ENCODE data around the gene UNC13C.
"Not testable (repeated sequence)": the region's sequence is repeated elsewhere in the genome, so short reads cannot be mapped to it uniquely, and the experiment has no call there.

UNC13C gene

DNA sequence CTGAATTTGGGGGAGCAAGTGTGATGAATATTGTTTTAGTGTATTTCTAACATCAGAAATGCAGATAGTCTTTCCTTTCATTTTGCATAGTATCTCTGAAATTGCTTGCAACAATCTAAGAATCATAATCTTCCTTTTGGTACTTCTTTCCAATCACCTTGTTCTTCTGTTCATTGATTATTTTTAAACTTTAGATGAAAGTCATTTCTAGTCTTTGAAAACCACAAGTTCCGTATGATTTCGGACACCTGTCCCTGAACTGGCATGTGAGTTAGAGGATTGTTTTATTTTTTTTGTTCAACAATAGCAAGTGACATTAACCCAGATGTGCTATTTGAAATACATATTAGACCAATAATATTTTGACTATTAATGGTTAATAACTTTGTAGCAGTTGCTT is 329.7 kb downstream of the UNC13C start:
- no peak for DNase-seq

DNA sequence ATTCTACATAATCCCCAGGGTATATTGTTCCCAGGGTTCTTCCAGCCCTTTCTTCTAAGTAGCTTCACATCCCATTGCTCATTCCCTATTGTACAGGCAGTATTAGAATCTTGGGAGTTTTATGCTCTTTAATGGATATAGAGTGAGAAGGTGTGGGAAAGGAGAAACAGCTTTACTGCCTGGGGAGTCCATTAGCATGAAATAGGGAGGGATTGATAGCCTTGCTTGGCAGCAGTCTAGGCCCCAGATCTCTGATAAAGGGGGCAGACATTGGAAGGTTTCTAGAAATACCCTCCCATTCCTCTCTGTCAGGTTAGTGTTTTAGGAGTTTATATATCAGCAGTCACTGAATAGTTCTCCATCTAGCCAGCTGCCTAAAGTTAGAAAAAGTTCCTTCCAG is 334.3 kb downstream of the UNC13C start:
- no peak for DNase-seq

DNA sequence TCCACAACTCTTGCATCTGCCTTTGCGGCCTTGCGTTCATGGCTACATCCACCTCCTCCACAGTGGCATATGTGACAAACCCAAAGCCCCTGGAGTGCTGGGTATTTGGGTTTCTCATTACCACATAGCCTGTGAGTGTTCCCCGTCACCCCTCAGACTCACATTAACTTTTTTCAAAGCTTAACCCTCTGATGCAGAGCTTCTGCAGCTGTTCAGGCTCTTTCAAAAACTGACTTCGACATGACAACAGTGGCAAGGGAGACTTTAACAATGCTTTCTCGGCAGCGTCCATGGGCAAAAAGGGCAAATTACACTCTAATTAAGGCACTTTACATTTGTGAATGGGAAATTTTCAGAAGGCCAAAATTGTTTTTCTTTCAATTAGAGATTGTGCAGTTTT is 343.2 kb downstream of the UNC13C start:
- DNase-seq = no peak

DNA sequence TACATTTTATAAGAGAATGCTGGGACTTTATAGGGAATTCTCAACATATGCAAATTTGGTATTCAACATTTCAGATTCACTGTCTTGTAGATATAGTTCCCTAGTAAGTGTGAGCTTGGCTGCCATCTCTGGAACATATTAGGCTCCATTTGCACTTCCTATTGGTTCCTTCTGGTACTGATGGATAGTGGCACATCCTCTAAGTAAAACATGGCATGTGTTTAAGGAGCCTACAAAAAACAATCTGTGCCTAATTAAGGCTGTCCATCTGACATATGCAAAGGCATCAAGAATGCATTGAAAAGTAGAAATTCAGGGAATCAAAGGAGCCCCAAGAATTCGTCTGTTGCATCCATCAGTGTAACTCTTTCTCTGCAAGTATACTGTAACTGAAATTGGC is 344.1 kb downstream of the UNC13C start:
- DNase-seq = no peak

DNA sequence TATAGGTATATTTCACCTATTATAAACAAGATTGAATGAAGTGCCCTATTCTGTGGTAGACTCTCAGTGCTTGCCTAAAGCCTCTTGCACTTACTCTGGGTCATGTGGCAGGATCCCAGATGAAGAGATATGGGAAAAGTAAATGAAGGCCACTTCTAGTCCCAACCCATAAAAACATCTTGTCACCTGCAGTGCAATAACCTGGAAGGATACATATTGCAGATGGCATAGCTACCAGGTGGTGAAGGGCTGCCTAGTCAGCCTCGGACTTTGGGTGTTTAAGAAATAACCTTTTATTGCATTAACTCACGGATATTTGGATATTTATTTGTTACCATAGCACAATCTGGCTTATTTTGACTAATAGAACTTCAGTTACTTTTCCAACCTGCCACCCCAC is 367.1 kb downstream of the UNC13C start:
- DNase-seq = no peak

DNA sequence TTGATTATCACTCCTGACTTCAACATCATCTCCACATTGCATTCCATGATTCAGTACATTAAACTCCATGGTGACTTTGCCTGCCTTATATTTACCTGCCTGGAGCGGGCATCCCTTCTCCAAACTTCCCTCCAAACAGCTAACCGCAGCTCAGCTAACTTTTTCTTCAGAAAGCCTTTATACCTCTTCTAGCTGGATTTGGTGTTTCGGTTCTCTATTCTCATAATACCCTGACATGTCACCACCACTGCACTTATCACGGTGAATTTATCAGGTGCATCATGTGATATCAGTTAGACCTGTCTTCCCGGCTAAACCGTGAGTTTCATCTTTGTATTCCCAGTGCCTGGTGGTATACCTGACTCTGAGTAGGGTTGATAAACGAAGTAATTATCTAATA is 367.6 kb downstream of the UNC13C start:
- no peak for DNase-seq

DNA sequence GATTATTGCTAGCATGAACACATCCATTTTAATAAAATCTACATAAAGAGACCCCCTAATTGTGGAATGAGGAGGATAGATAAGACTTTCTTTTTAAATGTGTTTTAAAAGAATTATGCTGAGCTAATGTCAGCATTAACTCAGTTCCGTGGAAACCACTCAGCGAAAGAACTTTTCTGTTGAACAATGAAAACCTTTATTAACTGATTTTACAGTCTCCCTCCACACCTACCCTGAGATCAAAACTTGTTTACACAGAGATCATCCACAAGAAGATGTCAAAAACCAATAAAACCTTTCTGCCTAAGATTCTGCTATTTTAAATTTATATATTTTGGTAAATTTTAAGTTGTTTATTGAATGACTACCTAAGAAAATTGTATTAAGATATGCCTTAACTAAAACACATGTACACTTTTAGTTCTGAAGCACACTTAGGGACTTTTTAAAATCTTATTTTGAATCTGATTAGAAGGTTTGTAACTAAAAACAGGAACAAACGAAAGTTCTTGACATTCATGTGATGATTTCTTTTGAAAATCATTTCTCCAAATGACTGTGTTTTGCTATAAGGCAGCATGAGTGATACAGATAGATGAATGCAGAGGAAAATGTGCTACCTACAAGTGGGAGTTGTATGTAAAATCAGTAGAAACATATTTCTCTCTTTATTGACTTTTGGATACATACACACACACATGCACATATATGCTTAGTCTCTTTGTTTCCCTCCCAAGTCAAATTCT is 369.0 kb downstream of the UNC13C start:
- DNase-seq = no peak

DNA sequence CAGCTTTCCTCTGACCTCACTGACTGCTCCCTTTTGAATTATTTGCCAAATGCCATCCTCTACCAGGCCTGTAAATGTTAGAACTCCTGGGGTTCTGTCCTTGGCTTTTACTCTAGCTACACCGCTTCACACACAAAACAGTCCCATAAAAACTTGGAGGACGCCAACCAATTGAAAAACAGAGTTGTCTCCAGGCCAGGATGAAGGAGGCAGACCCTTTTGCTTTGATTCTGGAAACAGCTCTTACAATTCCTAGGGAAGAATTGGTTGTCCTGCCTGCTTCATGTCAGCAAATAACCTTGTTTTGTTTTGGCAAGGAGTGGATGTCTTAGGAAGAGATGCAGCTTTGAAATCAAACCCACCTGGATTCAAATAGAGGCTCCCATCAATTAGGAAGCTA is 375.5 kb downstream of the UNC13C start:
- DNase-seq = no peak

DNA sequence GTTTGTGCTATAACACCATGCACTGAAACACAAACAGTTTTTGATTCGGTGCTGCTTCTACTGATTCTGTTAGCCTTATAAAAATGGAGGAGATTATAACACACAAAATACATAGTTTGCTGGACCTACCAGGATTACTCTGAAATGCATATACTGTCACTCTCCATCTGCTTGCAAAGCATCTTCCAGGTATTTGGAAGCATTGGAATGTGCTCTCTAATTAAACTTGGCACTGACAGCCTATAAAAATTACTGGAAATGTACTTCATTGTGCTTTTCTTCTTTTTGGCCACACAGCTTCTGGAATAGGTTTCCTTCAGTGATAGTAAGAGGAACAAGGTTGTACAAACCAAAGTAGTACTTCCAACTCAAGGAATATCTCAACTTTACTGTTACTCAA is 376.1 kb downstream of the UNC13C start:
- DNase-seq = no peak

DNA sequence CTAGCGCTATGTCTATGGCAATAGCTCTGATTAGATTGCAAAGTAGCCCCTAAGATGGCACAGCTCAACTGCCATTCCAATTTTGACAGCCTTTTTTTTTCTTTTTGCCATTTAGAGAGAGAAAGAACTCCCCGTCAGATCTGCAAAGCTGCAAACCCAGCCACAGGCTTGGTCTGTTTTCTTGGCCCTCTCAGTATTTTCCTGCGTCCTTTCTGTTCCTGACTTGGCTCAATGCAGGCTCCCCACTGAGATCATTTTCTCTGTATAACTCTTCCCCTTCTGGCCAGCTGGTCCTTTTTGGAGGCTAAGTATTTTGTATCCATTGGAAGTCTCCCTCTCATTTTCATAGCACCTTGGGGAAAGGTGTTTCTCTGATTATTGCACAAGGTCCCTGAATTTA is 386.7 kb downstream of the UNC13C start:
- no peak for DNase-seq

DNA sequence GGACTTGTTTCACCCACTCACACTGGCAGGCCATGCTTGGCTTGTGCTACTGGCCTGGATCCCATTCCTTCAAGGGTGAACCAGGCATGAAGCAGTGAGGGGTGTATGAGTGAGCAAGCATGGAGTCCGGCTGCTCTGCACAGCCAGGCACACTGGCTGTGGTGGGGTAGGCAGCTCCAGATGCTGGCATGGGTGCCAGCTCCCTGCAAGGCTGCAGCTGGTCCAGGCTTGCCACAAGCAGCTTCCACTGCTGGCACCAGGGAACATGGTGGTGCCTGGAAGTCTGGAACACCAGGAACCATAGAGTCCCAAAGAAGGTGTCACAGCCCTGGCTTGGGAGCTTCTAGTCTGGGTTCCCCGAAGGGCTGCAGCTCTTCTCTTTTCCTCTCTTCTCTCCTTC is 395.1 kb downstream of the UNC13C start:
- no peak for DNase-seq

DNA sequence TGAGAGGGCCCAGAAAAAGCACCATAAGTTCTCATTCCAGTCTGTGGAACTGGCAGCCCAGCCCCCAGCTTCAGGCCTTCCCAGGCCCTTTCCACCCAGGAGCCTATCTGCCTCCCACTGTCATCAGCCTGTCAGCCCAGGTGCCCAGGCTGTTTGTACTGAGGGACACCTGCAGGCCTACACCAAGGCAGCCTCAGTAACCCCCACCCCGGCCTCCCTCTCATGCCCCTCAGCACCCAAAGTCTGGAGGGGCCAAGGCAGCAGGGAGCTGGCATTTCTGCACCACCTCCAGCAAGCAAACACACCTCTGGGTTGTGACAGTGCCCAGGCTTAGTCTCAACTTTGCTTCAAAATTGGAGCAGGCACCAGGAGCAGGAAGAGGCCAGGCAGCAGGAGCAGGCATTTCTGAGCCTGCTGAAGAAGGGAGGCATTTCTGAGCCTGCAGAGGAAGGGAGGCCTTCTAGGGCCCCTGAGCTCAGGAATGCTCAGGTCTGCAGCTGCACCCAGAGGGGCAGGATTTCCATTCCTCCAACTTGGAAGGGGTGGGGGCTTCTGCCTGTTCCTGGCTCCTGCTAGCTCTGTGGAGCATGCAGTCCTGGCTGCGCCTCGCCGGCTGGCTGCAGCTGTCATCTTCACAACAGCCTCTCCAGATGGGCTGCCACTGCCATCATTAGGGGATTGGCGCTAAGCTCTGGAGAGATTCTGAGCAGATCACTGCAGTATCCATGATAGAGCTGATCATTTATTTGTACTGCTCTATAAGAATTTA is 396.1 kb downstream of the UNC13C start:
- no peak for DNase-seq

DNA sequence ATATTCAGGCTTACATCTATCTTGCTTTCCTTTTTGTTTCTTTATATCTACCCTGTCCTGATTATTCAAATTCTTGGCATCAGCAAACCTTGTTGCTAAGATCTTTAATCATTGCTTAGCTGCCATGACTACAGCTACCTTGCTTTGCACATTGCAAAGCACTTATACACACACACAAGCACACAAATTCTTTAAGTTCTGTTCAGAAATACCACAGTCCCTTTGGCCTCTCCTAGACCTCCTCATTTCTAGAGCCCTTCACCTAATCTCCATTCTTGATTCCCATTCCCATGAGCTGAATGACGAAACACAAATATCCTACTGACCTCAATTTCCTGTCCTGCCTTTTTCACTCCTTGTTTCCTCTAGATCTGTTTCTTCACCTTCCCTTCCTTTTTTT is 409.6 kb downstream of the UNC13C start:
- no peak for DNase-seq

DNA sequence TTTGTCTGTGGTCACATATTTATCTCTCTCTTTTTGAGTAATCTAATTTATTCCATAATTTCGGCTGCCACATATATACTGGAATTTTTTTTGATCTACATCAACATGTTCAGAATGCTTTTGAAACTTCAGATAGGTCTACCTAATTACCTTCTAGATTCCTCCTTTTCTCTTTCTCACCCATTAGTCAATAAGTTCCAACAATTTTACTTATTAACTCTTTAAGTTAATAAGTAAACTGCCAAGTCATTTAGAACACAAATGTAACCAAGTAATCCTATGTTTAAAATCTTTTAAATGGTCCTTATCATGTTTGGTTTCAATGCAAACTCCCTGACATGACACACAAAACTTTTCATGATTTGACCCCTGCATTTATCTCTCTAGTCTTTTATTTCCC is 410.5 kb downstream of the UNC13C start:
- DNase-seq = no peak

DNA sequence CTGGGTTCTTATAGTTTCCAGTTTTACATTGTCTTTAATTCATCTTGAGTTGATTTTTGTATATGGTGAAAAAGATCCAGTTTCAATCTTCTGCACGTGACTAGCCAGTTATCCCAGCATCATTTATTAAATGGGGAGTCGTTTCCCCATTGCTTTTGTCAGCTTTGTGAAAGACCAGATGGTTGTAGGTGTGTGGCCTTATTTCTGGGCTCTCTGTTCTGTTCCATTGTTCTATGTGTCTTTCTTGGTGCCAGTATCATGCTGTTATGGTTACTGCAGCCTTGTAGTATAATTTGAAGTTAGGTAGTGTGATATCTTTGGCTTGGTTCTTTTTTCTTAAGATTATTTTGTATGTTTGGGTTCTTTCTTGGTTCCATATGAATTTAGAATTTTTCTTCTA is 432.2 kb downstream of the UNC13C start:
- DNase-seq = no peak

DNA sequence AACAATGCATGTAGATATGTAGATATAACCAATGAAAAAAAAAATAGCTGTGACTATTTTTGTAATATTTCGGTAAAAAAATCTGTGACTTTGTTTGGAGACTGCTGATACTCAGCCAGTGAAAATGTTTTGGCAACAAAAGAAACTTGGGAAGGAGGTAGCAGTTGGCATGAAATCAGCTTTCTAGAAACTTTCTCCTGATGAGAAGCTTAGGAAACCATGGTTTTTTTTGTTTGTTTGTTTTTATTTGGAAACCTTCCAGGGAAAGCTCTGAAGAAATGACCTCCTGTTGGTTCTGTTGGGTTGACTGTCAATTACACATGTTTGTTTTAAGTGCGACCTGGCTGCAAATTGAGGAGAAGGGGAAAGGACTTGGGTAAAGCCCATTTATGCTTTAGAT is 445.9 kb downstream of the UNC13C start:
- DNase-seq = no peak

DNA sequence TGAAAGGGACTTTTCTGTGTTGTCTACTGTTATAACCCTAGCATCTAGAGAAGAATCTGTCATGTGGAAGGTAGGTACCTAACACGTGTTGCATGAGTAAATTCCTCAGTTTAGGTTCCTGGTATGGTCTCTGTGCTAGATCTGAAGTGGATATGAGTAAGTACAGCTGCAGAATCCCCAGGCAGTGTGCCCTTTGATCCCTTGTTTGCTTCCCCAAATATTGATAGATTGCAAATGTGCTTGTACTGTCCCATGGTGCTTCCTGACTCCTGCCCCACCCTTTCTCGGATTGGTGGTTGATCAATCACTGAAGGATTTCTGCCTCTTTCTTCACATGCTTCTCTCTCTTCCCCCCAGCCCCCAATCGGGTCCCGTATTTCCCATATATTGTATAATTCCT is 450.4 kb downstream of the UNC13C start:
- DNase-seq = no peak

DNA sequence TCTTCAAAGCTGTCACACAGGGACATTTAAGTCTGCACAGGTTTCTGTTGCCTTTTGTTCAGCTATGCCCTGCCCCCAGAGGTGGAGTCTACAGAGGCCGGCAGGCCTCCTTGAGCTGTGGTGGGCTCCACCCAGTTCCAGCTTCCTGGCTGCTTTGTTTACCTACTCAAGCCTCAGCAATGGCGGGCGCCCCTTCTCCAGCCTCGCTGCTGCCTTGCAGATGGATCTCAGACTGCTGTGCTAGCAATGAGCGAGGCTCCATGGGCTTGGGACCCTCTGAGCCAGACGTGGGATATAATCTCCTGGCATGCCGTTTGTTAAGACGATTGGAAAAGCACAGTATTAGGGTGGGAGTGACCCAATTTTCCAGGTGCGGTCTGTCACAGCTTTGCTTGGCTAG is 472.0 kb downstream of the UNC13C start:
- not testable (repeated sequence) for DNase-seq

DNA sequence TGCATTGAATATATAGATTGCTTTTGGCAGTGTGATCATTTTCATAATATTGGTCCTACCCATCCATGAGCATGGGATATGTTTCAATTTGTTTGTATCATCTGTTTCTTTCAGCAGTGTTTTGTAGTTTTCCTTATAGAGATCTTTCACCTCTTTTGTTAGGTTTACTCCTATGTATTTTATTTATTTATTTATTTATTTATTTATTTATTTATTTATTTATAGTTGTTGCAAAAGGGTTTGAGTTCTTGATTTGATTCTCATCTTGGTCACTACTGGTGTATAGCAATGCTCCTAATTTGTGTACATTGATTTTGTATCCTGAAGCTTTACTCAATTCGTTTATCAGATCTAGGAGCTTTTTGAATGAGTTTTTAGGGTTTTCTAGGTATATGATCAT is 478.2 kb downstream of the UNC13C start:
- DNase-seq = no peak

DNA sequence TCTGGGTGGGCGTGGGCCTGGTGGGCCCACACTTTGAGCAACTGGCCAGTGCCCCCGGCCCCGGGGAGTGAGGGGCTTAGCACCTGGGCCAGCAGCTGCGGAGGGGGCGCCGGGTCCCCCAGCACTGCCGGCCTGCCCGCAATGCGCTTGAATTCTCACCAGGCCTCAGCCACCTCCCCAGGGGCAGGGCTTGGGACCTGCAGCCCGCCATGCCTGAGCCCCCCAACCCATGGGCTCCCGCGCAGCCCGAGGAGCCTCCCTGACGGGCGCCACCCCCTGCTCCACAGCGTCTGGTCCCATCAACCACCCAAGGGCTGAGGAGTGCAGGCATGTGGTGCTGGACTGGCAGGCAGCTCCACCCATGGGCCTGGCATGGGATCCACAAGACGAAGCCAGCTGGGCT is 484.3 kb downstream of the UNC13C start:
- DNase-seq = no peak

DNA sequence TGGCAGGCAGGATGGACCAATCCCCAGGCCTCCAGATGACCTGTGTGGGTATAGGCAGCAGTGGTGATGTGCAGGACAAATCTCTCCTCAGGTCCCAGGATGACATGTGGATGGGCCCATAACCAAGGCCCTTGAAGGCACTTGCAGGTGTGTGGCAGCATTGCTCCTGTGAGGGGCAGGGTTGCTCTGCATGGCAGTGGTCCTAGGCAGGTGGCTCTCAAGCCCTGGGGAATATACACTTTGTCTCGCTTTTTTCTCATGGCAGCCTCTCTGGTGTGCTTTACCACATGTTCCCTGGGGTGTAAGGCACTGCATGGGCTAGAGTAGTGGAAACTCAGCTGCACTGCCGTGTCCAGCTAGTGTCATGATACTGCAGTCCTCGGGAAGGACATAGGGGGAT is 503.6 kb downstream of the UNC13C start:
- no peak for DNase-seq

DNA sequence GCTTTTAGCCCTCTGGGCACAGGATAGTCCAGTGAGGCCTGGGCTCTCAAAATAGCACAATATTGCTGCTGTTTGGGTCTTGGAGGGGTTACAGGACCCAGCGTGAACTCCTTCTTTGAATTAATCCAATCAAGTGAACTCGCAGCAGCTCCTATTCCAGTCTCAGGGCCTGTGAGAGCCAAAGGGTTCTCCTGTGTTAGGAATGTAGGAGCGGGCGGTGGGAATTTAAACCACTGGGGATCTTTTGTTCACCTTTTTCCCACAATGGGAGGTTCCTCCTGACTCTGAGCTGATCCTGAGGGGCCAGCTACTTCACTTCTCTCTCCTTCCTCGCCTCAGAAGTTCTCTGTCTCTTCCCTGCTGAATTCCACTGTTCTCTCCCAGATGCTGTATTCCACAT is 504.0 kb downstream of the UNC13C start:
- DNase-seq = no peak

DNA sequence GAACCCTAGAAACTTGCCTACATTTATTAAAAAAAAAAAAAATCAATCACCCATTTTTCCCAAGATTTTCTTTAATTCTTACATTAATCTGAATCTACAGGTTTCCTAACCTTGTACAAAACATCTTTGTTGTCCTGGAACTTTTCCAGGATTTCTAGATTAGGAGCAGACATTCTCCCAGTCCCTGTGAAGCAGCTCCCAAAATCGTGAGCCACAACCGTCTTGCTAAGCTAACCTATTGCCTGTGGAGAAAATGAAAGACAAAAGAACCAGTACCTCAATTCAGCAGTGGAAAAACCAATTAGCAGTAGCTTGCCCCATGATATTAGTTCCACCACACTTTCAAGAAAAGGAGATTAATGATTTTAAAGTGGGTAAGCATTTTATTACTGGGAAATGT is 522.1 kb downstream of the UNC13C start:
- no peak for DNase-seq

DNA sequence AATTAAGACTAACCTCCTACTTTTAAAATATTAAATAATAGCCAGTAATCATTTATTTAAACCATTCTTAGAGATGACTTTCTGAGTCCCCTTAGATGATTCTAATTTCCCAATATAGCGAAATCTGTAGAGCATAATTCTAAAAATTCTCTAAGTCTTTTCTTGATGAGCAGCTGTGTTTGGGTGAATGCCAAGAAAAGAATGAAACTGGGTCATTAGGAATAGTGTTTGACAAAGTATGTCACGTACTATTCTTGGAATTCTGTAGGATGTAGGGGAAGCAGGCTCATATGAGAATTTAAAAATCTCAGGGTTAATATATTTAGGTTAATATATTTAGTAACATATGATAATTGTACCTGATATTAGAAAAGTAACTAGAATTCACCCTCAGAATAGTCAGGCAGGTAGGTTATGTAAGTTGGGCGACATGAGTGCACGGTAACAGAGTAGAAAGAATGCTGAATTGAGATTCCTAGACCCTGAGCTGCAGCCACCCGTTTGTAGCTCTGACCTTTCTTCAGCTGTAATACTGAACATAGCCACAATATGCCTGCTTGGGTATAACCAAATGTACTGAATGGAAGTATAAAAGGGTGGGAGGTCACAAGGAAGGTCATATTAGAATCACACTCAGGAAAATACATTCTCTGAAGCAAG is 524.3 kb downstream of the UNC13C start:
- DNase-seq = no peak

Data from NCI-H1092 (cell line).